Right lobe of liver (tissue), 6 donors: ENCODE data around the gene RSPH10B2. TPM values are rescaled to one million over a fixed set of nuclear protein-coding genes. Genes with fewer than 3 reads are reported as not detected.
"Not testable (repeated sequence)": the region's sequence is repeated elsewhere in the genome, so short reads cannot be mapped to it uniquely, and the experiment has no call there.

Experiments
- ATAC-seq, 4 donors: fragments of 200-7000 bp; cut with Tn5 transposase; one replicate each; pipeline ENCODE4 v1.9.1; 2020; ENCODE audit warnings: mild to moderate bottlenecking in 4 of 4, moderate library complexity in 4 of 4
- DNase-seq, 3 donors: peaks; one replicate each; pipeline ENCODE4 v3.0.0-alpha.2; 2020
- H3K27ac ChIP-seq, 3 donors: fragments of 200-600 bp; one replicate each; pipeline ENCODE4 v1.8.0; 2022
- H3K27me3 ChIP-seq, 2 donors: fragments of 200-600 bp; one replicate each; pipeline ENCODE4 v1.8.0; 2022
- H3K36me3 ChIP-seq, 4 donors: fragments of 200-600 bp; sonication (generic) in 1 of 4; one replicate each; pipeline versions ENCODE4 v1.5.1 to v1.8.0; 2017 to 2022; ENCODE audit warnings: control low read depth in 1 of 4
- H3K4me1 ChIP-seq, 4 donors: fragments of 200-600 bp; sonication (generic) in 1 of 4; one replicate each; pipeline versions ENCODE4 v1.5.1 to v1.8.0; 2017 to 2022; ENCODE audit warnings: control low read depth in 1 of 4
- H3K4me3 ChIP-seq, 3 donors: fragments of 200-600 bp; one replicate each; pipeline ENCODE4 v1.8.0; 2022
- H3K9me3 ChIP-seq, 4 donors: fragments of 200-600 bp; sonication (generic) in 1 of 4; one replicate each; pipeline versions ENCODE4 v1.5.1 to v1.8.0; 2017 to 2022; ENCODE audit warnings: control low read depth in 1 of 4
- POLR2A ChIP-seq: fragments of 450-650 bp; IDR thresholded peaks from one replicate; pipeline ENCODE4 v1.6.1; 2017; ENCODE audit warnings: antibody characterized with exemption, mild to moderate bottlenecking
- WGBS: methylation state at CpG from one replicate; pipeline ENCODE4 v1.1.6; 2018; ENCODE audit warnings: low coverage, low lambda C conversion rate; ENCODE audit not compliant: insufficient coverage; ENCODE audit errors: missing lambda C conversion rate; 5-methylcytosine and 5-hydroxymethylcytosine counted together
- intact Hi-C, 2 donors: fragments of 100-400 bp; cut with DNase I; formaldehyde crosslinking; loops; one replicate each; pipeline versions ENCODE4 v1.11.2 to v1.14.1; 2022
- long read RNA-seq: library from polyadenylated mRNA; unstranded; transcript quantifications from one replicate; pipeline ENCODE4 v2.0.0, GENCODE V29; 2019
- total RNA-seq, 6 experiments: library from RNA; depleted of rRNA in 2 of 6; stranded (reverse); fragments of >200 nt in 2 of 6; fragmentation: NEBNext Ultra II Directional in 3 of 6; extraction: Animal tissue kit (Norgen Biotek cat#: 25700) in 3 of 6; gene quantifications; one replicate each; pipeline versions ENCODE4 v1.1.0 to v1.2.4, GENCODE V29; 2016 to 2023
- TF ChIP-seq, protein P1 (sequence below), 4 donors: fragments of 200-600 bp in 3 of 4; fragments of 450-650 bp in 1 of 4; IDR thresholded peaks; one replicate each; pipeline versions ENCODE4 v1.5.1 to v1.8.0; 2016 to 2022; ENCODE audit warnings: antibody characterized with exemption in 4 of 4, mild to moderate bottlenecking in 2 of 4
- donor health status: DM: no; HTN: yes; CAD: no.
- donor health status: DM: no; HTN: no; CAD: no.
- donor health status: DM: no; HTN: no; CAD: no.
- donor health status: DM: no; HTN: yes; CAD: no.
- donor health status: DM: no; HTN: yes; CAD: no.

RSPH10B2 gene
- under 1 TPM in 4 of 6 experiments, not detected in 2; 0.09 to 0.22 (median 0.14) TPM for total RNA-seq
- long read RNA-seq, result 0 reads

- H3K36me3 ChIP-seq, H3K4me1 ChIP-seq, H3K4me3 ChIP-seq, H3K27me3 ChIP-seq, H3K9me3 ChIP-seq, intact Hi-C loops, H3K27ac ChIP-seq: not testable (repeated sequence)
- ATAC-seq, result peak in 3 of 4 donors; percentile 32 to 47 (median 34)
- peak in 2 of 3 donors; percentile 13 to 54 for DNase-seq
- no CpG with 5 or more reads among the region's 38 CpGs for WGBS
Observed at GRCh38 chr7:6753964-6754363, at the start of gene RSPH10B2. Gene RSPH10B2, plus strand, starts transcription at chr7:6754103. Its CDS starts 3,575 bp downstream, at chr7:6757678.

GRCh38 chr7:6705959-6706665 lies 47.8 kb upstream of the RSPH10B2 start:
- Histone ChIP-seq H3K4me3 (peak overlapping the region; percentile 66 to 99 (median 97)), H3K27me3 (no peaks in the 10 kb centered on the region), H3K9me3 (no peaks in the 10 kb centered on the region), H3K4me1 (peaks cover 0 to 26% (median 4%) of the 10 kb centered on the region in 4 donors), H3K36me3 (peaks cover 0 to 13% (median 9%) of the 10 kb centered on the region in 4 donors), H3K27ac (peak overlapping the region; percentile 55 to 95 (median 88))
- TF ChIP-seq POLR2A, result no peak
- TF ChIP-seq, protein P1, sequence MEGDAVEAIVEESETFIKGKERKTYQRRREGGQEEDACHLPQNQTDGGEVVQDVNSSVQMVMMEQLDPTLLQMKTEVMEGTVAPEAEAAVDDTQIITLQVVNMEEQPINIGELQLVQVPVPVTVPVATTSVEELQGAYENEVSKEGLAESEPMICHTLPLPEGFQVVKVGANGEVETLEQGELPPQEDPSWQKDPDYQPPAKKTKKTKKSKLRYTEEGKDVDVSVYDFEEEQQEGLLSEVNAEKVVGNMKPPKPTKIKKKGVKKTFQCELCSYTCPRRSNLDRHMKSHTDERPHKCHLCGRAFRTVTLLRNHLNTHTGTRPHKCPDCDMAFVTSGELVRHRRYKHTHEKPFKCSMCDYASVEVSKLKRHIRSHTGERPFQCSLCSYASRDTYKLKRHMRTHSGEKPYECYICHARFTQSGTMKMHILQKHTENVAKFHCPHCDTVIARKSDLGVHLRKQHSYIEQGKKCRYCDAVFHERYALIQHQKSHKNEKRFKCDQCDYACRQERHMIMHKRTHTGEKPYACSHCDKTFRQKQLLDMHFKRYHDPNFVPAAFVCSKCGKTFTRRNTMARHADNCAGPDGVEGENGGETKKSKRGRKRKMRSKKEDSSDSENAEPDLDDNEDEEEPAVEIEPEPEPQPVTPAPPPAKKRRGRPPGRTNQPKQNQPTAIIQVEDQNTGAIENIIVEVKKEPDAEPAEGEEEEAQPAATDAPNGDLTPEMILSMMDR (IDR thresholded peaks at IDR 0.05), result no peak
- ATAC-seq, result peak; percentile 14 to 46 (median 32)
- 3% methylated on average over 14 of the region's 47 CpGs for WGBS
- DNase-seq, result peak; percentile 49 to 61 (median 60)
- intact Hi-C loops, result no loop called here

- peak; percentile 96 to 98 (median 97) for ATAC-seq
- Histone ChIP-seq H3K9me3 (no peaks in the 10 kb centered on the region), H3K36me3 (peaks cover 0 to 11% (median 7%) of the 10 kb centered on the region in 4 donors), H3K4me3 (peak within 1 kb of the TSS; percentile 66 to 99 (median 97)), H3K27ac (peak within 1 kb of the TSS; percentile 55 to 95 (median 88)), H3K4me1 (peaks cover 0 to 26% (median 4%) of the 10 kb centered on the region in 4 donors), H3K27me3 (no peaks in the 10 kb centered on the region)
- DNase-seq, result peak; percentile 98
- intact Hi-C loops, result no loop called here
- TF ChIP-seq POLR2A, result peak; percentile 80
- TF ChIP-seq, protein P1 (IDR thresholded peaks at IDR 0.05), result no peak
- WGBS, result 6% methylated on average over 15 of the region's 65 CpGs
Observed at GRCh38 chr7:6706666-6707407, 47.1 kb upstream of the RSPH10B2 start, which contains the start of gene ZNF12. Gene ZNF12, minus strand, starts transcription at chr7:6706947. Its CDS starts 1,774 bp downstream, at chr7:6705173.

DNA sequence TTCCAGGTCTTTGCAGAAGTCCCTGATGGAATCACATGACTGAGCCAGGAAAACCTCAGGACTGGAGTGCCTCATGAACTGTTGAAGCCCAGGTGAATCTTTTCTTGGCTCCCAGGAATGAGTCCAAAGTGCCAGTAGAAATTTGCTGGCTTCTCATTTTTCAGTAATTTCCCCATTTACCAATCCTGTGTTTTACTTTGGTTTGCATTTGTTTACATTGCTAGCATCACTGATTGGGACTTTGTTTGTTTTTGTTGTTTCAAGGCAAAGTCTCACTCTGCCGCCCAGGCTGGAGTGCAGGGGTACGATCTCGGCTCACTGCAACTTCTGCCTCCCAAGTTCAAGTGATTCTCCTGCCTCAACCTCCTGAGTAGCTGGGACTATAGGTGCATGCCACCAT lies 45.6 kb upstream of the RSPH10B2 start:
- TF ChIP-seq, protein P1 (IDR thresholded peaks at IDR 0.05), result no peak
- TF ChIP-seq POLR2A, result no peak
- ATAC-seq (peak in 1 of 4 donors; percentile 33), DNase-seq (no peak)
- intact Hi-C loops, result no loop called here
- Histone ChIP-seq H3K4me3 (peak overlapping the region in 1 of 3 donors; percentile 0), H3K27ac (no peak overlapping the region), H3K36me3 (peaks cover 0 to 8% (median 6%) of the 10 kb centered on the region in 4 donors), H3K9me3 (no peaks in the 10 kb centered on the region), H3K4me1 (peaks cover 0 to 23% (median 4%) of the 10 kb centered on the region in 4 donors), H3K27me3 (no peaks in the 10 kb centered on the region)
- WGBS, result 32% methylated on average over 3 of the region's 3 CpGs
